ENCODE measurements around the gene SMARCE1.
"Not testable (repeated sequence)": the region's sequence is repeated elsewhere in the genome, so short reads cannot be mapped to it uniquely, and the experiment has no call there.

SMARCE1 gene

GRCh38 chr17:40610359-40610758 is 37.3 kb downstream of the SMARCE1 start:
- DNase-seq (ENCODE audit: low spot score), result no peak

- no peak for DNase-seq (ENCODE audit: low spot score)
These were observed 39.5 kb downstream of the SMARCE1 start for GRCh38 chr17:40608061-40608581.

GRCh38 chr17:40607641-40608040 is 40.0 kb downstream of the SMARCE1 start:
- DNase-seq (ENCODE audit: low spot score), result no peak

- no peak for DNase-seq (ENCODE audit: low spot score)
These were observed 40.9 kb downstream of the SMARCE1 start for GRCh38 chr17:40606548-40607353.

- DNase-seq (ENCODE audit: low spot score), result no peak
These were observed 42.3 kb downstream of the SMARCE1 start for GRCh38 chr17:40605306-40605705.

DNA sequence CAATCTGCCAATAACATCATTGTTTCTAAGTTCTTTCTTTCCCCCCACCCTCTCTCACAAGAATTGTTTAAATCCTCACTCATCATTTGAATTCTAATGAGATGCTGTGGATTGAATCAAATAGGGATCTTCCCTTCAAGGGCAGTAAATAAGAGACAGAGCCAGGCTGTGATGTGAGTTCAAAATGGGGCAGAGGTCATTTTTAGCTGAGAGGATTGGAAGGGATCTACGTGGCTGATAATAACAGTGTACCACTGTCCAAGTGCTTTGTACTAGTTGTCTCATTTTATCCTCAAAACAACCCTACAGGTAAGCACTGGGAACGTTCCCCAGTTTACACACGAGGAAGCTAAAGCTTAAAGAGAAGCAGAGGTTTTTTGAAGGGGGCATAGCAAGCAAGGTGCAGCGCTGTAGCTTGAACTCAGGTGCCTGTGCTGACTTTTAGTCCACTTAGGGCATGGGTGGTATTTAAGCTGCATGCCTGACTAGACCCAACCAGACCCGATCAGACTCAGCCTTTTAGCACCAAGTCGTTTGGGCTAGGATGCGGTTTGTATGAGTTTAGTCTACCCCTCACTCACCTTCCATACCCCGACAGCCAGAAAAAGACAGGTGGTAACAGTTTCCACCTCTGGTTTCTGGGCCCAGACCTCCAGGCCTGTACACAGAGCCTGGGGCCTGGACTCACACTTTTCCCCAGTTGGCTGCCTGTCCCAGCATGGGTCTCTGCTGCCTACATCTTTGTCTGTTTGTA is 43.1 kb downstream of the SMARCE1 start:
- no peak for DNase-seq (ENCODE audit: low spot score)

DNA sequence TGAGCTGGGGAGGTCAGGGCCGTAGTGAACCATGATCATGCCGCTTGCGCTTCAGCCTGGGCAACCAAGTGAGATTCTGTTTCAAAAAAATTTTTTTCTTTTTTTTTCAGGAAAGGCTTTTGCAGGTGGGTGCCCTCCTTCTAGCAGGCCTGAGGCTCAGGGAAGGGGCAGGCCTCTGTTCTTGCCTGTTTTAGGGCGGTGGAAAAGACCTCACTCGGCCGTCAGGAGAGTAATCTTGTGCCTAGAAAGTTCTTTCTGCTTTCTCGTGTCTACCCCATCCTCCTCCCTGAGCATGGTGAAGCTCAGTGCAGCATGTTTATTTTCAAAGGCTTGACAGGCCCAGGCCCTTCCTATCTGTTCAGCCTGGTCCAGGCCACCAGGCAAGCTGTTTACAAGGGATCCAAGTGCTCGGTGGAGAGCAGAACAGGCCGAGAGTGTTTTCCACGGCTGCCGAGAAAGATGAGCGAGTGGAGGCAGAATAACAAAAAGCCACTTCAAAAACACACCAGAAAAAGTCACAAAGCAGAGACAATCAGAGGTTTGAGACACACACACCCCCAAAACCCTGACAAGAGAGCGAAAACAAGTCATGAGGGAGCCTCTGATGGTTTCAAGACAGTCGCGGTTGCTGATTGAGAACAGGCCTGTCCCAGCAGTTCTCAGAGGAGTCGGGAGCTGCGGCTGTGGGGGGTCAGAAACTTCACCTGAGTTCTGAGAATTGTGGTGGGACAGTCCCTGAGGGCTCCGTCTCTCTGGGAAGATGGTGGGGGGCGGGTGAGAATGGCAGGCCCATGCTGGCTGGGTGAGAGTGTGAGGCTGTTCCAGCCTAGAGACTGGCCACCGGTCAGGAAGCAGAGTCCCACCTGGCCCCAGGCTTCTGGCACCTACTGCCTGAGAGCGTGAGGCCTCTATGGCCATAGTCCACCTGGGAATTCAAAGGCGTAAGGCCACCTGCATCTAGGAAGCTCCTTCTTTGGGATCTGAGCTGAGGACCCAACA is 44.9 kb downstream of the SMARCE1 start:
- DNase-seq (ENCODE audit: low spot score), result no peak

- DNase-seq (ENCODE audit: low spot score), result no peak
These were observed 47.1 kb downstream of the SMARCE1 start for GRCh38 chr17:40600486-40601046.

DNA sequence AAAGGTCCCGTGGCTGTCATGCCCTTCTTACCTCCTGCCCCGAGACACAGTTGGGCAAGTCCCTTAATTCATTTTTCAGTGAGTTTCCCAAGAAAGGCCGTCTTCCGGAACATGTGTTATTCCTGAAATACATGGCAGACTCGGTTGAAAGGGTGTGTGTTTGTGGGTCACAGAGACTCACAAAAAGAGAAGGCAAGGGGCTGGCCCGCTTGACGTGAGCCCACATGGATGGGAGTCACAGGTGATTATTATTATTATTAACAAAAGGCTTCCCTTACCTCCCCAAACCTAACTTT is 48.2 kb downstream of the SMARCE1 start:
- no peak for DNase-seq (ENCODE audit: low spot score)

DNA sequence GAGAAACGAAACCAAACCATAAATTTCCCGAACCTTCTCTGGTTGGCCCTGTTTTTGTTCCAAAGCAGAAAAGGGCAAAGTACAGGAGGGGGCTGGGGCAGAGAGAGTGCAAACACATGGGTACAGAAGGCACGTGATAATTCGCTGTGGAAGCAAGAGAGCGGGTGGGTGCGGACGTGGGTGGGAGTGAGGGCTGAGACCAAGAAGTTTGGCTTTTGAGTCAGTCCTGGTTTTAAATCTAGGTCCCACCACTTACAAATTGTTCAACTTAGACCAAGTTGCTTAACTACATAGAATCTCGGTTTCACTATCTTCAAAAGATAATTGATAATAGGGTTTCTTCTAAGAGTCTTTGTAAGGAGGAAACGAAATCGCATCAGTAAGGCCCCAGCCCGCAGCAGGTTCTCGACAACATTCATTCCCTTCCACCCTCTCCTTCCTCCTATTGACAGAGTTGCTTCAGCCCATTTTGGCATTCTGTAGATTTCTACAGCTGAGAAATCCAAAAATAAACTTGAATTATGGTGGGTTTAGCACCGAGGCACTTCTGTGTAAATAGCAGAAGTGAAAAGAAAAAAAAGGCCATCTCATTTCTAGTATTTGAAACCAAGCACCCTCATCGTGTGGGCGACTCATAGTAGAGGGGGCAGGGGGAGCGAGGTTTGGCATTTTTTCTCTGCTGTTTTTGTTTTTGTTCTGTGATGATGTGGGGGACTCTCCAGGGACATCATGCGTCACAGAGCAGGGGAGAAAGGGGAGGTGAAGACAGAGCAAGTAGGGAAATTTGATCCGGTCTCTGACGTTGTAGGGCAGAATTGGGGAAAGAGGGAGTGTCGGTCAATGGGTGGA is 48.8 kb downstream of the SMARCE1 start:
- no peak for DNase-seq (ENCODE audit: low spot score)

GRCh38 chr17:40598301-40598618 is 49.4 kb downstream of the SMARCE1 start:
- DNase-seq (ENCODE audit: low spot score), result no peak

DNA sequence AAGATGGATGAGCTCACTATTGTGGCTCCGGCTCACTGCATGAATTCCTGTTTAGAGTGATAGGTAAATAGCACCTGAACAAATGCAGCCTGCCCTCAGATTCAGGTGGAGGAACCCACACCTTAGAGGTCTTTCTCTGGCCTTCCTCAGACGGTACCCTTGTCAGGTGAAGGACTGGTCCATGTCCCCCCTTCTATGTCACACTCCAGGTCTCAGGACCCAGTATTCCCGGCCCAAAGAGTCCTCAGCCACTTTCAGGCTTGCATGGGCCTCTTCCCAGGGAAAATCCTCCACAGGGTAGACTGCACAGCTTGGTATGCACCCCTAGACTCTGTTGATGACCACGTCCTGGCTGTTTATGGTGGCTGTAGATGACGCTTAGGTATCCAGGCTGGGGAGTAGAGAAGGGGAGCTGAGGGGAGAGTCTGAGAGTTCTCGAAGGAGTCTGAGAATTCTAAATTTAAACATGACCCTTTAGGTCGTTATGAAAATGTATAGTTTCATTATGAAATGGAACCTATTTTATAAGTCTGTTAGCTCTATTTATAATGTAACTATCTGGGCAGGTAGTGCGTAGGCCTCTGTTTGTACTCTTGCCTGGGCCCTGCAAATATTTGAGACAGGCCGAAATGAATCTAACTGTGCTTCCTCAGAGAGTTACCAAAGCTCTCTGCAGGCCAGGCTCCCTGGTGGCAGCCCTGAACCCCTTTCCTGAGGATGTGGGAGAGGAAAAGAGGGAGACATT is 49.9 kb downstream of the SMARCE1 start:
- DNase-seq (ENCODE audit: low spot score), result no peak

GRCh38 chr17:40597156-40597555 is 50.5 kb downstream of the SMARCE1 start:
- no peak for DNase-seq (ENCODE audit: low spot score)

GRCh38 chr17:40596261-40596919 is 51.2 kb downstream of the SMARCE1 start:
- DNase-seq (ENCODE audit: low spot score), result no peak

GRCh38 chr17:40590742-40591141 is 56.9 kb downstream of the SMARCE1 start:
- no peak for DNase-seq (ENCODE audit: low spot score)

DNA sequence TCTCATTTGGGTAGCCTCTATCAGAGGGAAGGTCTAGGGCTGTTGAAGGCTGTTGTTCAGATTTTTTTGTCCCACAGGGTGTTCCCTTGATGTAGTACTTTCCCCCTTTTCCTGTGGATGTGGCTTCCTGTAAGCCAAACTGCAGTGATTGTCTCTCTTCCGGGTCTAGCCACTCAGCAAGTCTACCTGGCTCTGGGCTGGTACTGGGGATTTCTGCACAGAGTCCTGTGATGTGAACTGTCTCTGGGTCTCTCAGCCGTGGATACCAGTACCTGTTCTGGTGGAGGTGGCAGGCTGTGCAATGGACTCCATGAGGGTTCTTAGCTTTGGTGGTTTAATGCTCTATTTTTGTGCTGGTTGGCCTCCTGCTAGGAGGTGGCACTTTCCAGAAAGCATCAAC is 59.1 kb downstream of the SMARCE1 start:
- DNase-seq (ENCODE audit: low spot score), result no peak

GRCh38 chr17:40586264-40586663 is 61.4 kb downstream of the SMARCE1 start:
- DNase-seq (ENCODE audit: low spot score), result not testable (repeated sequence)

- DNase-seq (ENCODE audit: low spot score), result not testable (repeated sequence)
These were observed 62.7 kb downstream of the SMARCE1 start for GRCh38 chr17:40584950-40585349.

GRCh38 chr17:40582328-40582901 is 65.2 kb downstream of the SMARCE1 start:
- DNase-seq (ENCODE audit: low spot score), result peak; percentile 82

Data from kidney capillary endothelial cell (primary cell).